ENCODE data around the gene SNW1.
A peak's percentile ranks its signal among the peaks of the same experiment; 100 is the strongest.

SNW1 gene

DNA sequence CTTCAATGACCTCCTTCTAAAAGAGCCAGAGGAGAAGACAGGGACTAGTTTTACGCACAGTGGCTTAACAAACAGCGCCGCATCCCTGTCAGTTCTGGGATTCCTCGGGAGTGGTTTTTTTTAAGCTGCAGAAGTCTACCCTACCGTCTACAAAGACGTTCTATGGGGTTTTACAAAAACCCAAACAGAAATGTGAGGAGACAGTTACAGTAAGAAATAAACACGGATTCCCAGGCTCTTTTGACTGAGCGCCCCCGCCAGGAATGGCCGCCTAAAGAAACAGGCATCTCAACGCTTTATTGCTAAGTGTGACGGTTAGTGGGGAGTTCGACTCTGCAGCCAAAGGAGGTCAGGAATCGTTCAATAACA, 53.6 kb downstream of the SNW1 start:
- ChIA-PET POLR2A (no interaction called here), CTCF (no interaction called here)
- peak; percentile 36 for DNase-seq (ENCODE audit: extremely low spot score)
- TF ChIP-seq FOXM1 (IDR thresholded peaks at IDR 0.05; ENCODE audit: borderline replicate concordance) (no peak), LEF1 (IDR thresholded peaks at IDR 0.05; ENCODE audit: borderline replicate concordance) (no peak), L3MBTL2 (conservative IDR thresholded peaks at IDR 0.05) (no peak), FOXK2 (IDR thresholded peaks at IDR 0.05) (no peak), ARNT (IDR thresholded peaks at IDR 0.05) (no peak), SP1 (IDR thresholded peaks at IDR 0.05) (no peak), SUZ12 (IDR thresholded peaks at IDR 0.05) (no peak)
- TF ChIP-seq, protein P1, sequence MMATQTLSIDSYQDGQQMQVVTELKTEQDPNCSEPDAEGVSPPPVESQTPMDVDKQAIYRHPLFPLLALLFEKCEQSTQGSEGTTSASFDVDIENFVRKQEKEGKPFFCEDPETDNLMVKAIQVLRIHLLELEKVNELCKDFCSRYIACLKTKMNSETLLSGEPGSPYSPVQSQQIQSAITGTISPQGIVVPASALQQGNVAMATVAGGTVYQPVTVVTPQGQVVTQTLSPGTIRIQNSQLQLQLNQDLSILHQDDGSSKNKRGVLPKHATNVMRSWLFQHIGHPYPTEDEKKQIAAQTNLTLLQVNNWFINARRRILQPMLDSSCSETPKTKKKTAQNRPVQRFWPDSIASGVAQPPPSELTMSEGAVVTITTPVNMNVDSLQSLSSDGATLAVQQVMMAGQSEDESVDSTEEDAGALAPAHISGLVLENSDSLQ (IDR thresholded peaks at IDR 0.05): no peak

GRCh38 chr14:77691259-77691658, 69.7 kb downstream of the SNW1 start:
- POLR2A ChIA-PET: no interaction called here
- CTCF ChIA-PET: no interaction called here
- TF ChIP-seq ZNF384 (IDR thresholded peaks at IDR 0.05): no peak
- TF ChIP-seq ELF4 (IDR thresholded peaks at IDR 0.05): no peak
- no peak for TF ChIP-seq LEF1 (IDR thresholded peaks at IDR 0.05; ENCODE audit: borderline replicate concordance)
- DNase-seq (ENCODE audit: extremely low spot score): no peak

DNA sequence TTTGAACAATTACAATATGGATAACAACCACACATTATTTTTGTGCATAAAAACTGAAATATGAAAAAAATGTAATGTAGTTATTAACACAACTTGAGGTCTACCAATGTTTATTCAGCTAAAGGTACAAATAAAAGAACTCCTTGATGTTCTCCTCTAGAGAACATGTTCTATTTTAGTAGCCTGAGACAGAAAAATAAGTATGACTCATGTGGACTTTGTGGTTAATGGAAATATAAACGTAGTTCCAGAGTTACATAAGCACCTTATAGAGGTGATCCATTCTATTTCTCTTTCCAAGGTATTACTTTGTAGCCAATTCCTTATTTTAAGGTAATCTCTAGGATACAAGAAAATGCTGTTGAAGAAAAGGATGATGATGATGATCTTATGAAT, 78.8 kb downstream of the SNW1 start:
- TF ChIP-seq SP1 (IDR thresholded peaks at IDR 0.05) (no peak), FOXM1 (IDR thresholded peaks at IDR 0.05; ENCODE audit: borderline replicate concordance) (no peak), FOXK2 (IDR thresholded peaks at IDR 0.05) (no peak), SUZ12 (IDR thresholded peaks at IDR 0.05) (no peak), TARDBP (IDR thresholded peaks at IDR 0.05) (no peak), BHLHE40 (IDR thresholded peaks at IDR 0.05; ENCODE audit: borderline replicate concordance) (no peak), ZNF384 (IDR thresholded peaks at IDR 0.05) (no peak), NFRKB (IDR thresholded peaks at IDR 0.05) (no peak), HDGF (IDR thresholded peaks at IDR 0.05; ENCODE audit: borderline replicate concordance) (no peak), ARNT (IDR thresholded peaks at IDR 0.05) (no peak), L3MBTL2 (conservative IDR thresholded peaks at IDR 0.05) (no peak), CTBP1 (IDR thresholded peaks at IDR 0.05; ENCODE audit: borderline replicate concordance) (no peak)
- TF ChIP-seq, protein P1 (IDR thresholded peaks at IDR 0.05): no peak
- POLR2A ChIA-PET: no interaction called here

GRCh38 chr14:77681196-77682157, 79.5 kb downstream of the SNW1 start:
- POLR2A ChIA-PET: no interaction called here
- CTCF ChIA-PET: no interaction called here
- DNase-seq (ENCODE audit: extremely low spot score): no peak
- TF ChIP-seq NFRKB (IDR thresholded peaks at IDR 0.05) (no peak), FOXK2 (IDR thresholded peaks at IDR 0.05) (no peak), CTBP1 (IDR thresholded peaks at IDR 0.05; ENCODE audit: borderline replicate concordance) (no peak), ARNT (IDR thresholded peaks at IDR 0.05) (no peak), HDGF (IDR thresholded peaks at IDR 0.05; ENCODE audit: borderline replicate concordance) (no peak), TARDBP (IDR thresholded peaks at IDR 0.05) (no peak), BHLHE40 (IDR thresholded peaks at IDR 0.05; ENCODE audit: borderline replicate concordance) (no peak), LEF1 (IDR thresholded peaks at IDR 0.05; ENCODE audit: borderline replicate concordance) (no peak), FOXA1 (IDR thresholded peaks at IDR 0.05) (no peak), SP1 (IDR thresholded peaks at IDR 0.05) (no peak), FOXM1 (IDR thresholded peaks at IDR 0.05; ENCODE audit: borderline replicate concordance) (no peak), SUZ12 (IDR thresholded peaks at IDR 0.05) (no peak), ZNF384 (IDR thresholded peaks at IDR 0.05) (no peak), L3MBTL2 (conservative IDR thresholded peaks at IDR 0.05) (no peak), ELF4 (IDR thresholded peaks at IDR 0.05) (no peak)
- TF ChIP-seq, protein P1 (IDR thresholded peaks at IDR 0.05): no peak

More for the DNA sequence above, 78.8 kb downstream of the SNW1 start:
- DNase-seq (ENCODE audit: extremely low spot score): no peak
- CTCF ChIA-PET: no interaction called here

DNA sequence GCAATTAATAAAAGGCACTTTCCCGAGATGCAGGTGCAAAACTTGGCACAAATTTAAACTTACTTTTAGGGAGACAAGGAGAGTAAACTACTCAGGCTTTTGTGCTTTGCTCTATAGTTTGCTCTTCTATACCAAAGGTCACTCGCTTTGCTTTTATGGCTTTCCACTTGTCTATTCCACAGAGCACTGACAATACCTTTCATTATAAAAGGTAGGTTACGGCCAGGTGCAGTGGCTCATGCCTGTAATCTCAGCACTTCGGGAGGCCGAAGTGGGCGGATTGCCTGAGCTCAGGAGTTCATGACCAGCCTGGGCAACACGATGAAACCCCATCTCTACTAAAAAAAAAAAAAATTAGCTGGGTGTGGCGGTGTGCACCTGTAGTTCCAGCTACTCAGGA, 86.0 kb downstream of the SNW1 start:
- no peak for DNase-seq (ENCODE audit: extremely low spot score)
- TF ChIP-seq SUZ12 (IDR thresholded peaks at IDR 0.05) (no peak), LEF1 (IDR thresholded peaks at IDR 0.05; ENCODE audit: borderline replicate concordance) (no peak), NFRKB (IDR thresholded peaks at IDR 0.05) (no peak), ARNT (IDR thresholded peaks at IDR 0.05) (no peak)
- ChIA-PET CTCF (no interaction called here), POLR2A (no interaction called here)

DNA sequence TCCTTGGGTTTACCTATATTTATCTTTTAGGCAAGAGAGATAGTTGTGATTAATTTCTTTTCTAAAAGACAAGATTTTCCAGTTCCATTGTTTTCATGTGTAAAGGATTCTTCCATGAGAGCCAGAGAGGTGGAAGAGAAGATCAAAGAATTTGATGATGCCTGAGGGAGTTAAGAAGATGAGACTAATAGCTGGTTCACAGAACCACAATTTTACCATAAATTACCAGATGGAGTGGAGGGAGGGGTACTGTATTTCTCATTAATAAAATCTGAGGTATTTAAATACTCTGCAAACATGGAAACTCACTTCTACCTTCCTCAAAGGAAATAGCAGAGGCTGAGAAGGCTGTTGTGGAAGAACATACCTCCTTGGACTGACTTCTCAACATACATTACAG, 87.8 kb downstream of the SNW1 start:
- CTCF ChIA-PET: no interaction called here
- POLR2A ChIA-PET: no interaction called here
- DNase-seq (ENCODE audit: extremely low spot score): no peak
- TF ChIP-seq ELF4 (IDR thresholded peaks at IDR 0.05) (no peak), FOXM1 (IDR thresholded peaks at IDR 0.05; ENCODE audit: borderline replicate concordance) (no peak), ARNT (IDR thresholded peaks at IDR 0.05) (no peak), SP1 (IDR thresholded peaks at IDR 0.05) (no peak), ZNF384 (IDR thresholded peaks at IDR 0.05) (no peak), BHLHE40 (IDR thresholded peaks at IDR 0.05; ENCODE audit: borderline replicate concordance) (no peak), SUZ12 (IDR thresholded peaks at IDR 0.05) (no peak), NFRKB (IDR thresholded peaks at IDR 0.05) (no peak), CTBP1 (IDR thresholded peaks at IDR 0.05; ENCODE audit: borderline replicate concordance) (no peak)
- TF ChIP-seq, protein P1 (IDR thresholded peaks at IDR 0.05): no peak
